HEK293 (cell line): ENCODE measurements around the gene NUP50.

Source experiments
- HOXA7 ChIP-seq: sonication (generic); formaldehyde crosslinking; IDR thresholded peaks from 2 replicates; pipeline ENCODE4 v1.8.1; 2022; ENCODE audit warnings: missing genetic modification reagents, borderline replicate concordance
- HOXD13 ChIP-seq: sonication (generic); formaldehyde crosslinking; IDR thresholded peaks from 2 replicates; pipeline ENCODE4 v1.8.0; 2022; ENCODE audit warnings: missing genetic modification reagents, borderline replicate concordance
- KLF1 ChIP-seq: fragments of 450-650 bp; formaldehyde crosslinking; IDR thresholded peaks from 2 replicates; pipeline ENCODE4 v1.5.1; 2016; ENCODE audit warnings: missing biosample characterization, missing genetic modification characterization
- KLF10 ChIP-seq: fragments of 450-650 bp; IDR thresholded peaks from 2 replicates; pipeline ENCODE4 v1.5.1; 2018; ENCODE audit warnings: missing biosample characterization, mild to moderate bottlenecking, missing genetic modification characterization
- PRDM6 ChIP-seq: fragments of 450-650 bp; formaldehyde crosslinking; IDR thresholded peaks from 2 replicates; pipeline ENCODE4 v1.5.1; 2017; ENCODE audit warnings: missing biosample characterization, missing genetic modification characterization
- SCRT2 ChIP-seq: fragments of 450-650 bp; formaldehyde crosslinking; IDR thresholded peaks from 2 replicates; pipeline ENCODE4 v1.5.1; 2016; ENCODE audit warnings: missing biosample characterization, missing genetic modification characterization
- YY2 ChIP-seq: fragments of 450-650 bp; formaldehyde crosslinking; IDR thresholded peaks from 2 replicates; pipeline ENCODE4 v1.5.1; 2016; ENCODE audit warnings: missing biosample characterization, missing genetic modification characterization
- ZBTB48 ChIP-seq: fragments of 450-650 bp; formaldehyde crosslinking; IDR thresholded peaks from 2 replicates; pipeline ENCODE4 v1.5.1; 2016; ENCODE audit warnings: missing biosample characterization, missing genetic modification characterization
- ZIC2 ChIP-seq: fragments of 450-650 bp; formaldehyde crosslinking; IDR thresholded peaks from 2 replicates; pipeline ENCODE4 v1.5.1; 2016; ENCODE audit warnings: missing biosample characterization, missing genetic modification characterization
- ZNF133 ChIP-seq: fragments of 450-650 bp; formaldehyde crosslinking; IDR thresholded peaks from 2 replicates; pipeline ENCODE4 v1.5.1; 2016; ENCODE audit warnings: missing biosample characterization, missing genetic modification characterization
- ZNF16 ChIP-seq: fragments of 450-650 bp; formaldehyde crosslinking; IDR thresholded peaks from 2 replicates; pipeline ENCODE4 v1.5.1; 2016; ENCODE audit warnings: low read depth, missing biosample characterization, missing genetic modification characterization
- ZNF2 ChIP-seq: fragments of 450-650 bp; formaldehyde crosslinking; IDR thresholded peaks from 2 replicates; pipeline ENCODE4 v1.5.1; 2016; ENCODE audit warnings: missing biosample characterization, missing genetic modification characterization
- ZNF26 ChIP-seq: fragments of 450-650 bp; formaldehyde crosslinking; IDR thresholded peaks from 2 replicates; pipeline ENCODE4 v1.5.1; 2016; ENCODE audit warnings: missing biosample characterization, missing genetic modification characterization
- ZNF324 ChIP-seq: fragments of 450-650 bp; formaldehyde crosslinking; IDR thresholded peaks from 2 replicates; pipeline ENCODE4 v1.5.1; 2016; ENCODE audit warnings: missing biosample characterization, missing genetic modification characterization
- ZNF341 ChIP-seq: fragments of 450-650 bp; formaldehyde crosslinking; IDR thresholded peaks from 2 replicates; pipeline ENCODE4; 2016; ENCODE audit warnings: low read depth, missing biosample characterization, missing genetic modification characterization
- ZNF350 ChIP-seq: fragments of 450-650 bp; formaldehyde crosslinking; IDR thresholded peaks from 2 replicates; pipeline ENCODE4 v1.5.0; 2017; ENCODE audit warnings: missing biosample characterization, mild to moderate bottlenecking, missing genetic modification characterization
- ZNF37A ChIP-seq: fragments of 450-650 bp; IDR thresholded peaks from 2 replicates; pipeline ENCODE4 v1.5.1; 2018; ENCODE audit warnings: missing biosample characterization, missing genetic modification characterization
- ZNF391 ChIP-seq: fragments of 450-650 bp; formaldehyde crosslinking; IDR thresholded peaks from 2 replicates; pipeline ENCODE4 v1.5.1; 2016; ENCODE audit warnings: low read depth, missing biosample characterization, missing genetic modification characterization, borderline replicate concordance
- ZNF394 ChIP-seq: fragments of 450-650 bp; formaldehyde crosslinking; IDR thresholded peaks from 2 replicates; pipeline ENCODE4 v1.5.1; 2016; ENCODE audit warnings: missing biosample characterization, missing genetic modification characterization, mild to moderate bottlenecking, moderate library complexity, borderline replicate concordance
- ZNF404 ChIP-seq: fragments of 450-650 bp; formaldehyde crosslinking; IDR thresholded peaks from 2 replicates; pipeline ENCODE4 v1.5.1; 2017; ENCODE audit warnings: missing biosample characterization, missing genetic modification characterization
- ZNF48 ChIP-seq: fragments of 450-650 bp; formaldehyde crosslinking; IDR thresholded peaks from 2 replicates; pipeline ENCODE4 v1.5.1; 2016; ENCODE audit warnings: missing biosample characterization, missing genetic modification characterization
- ZNF518A ChIP-seq: fragments of 450-650 bp; formaldehyde crosslinking; conservative IDR thresholded peaks from 2 replicates; pipeline ENCODE4 v1.5.1; 2016; ENCODE audit warnings: low read depth, missing biosample characterization, missing genetic modification characterization
- ZNF529 ChIP-seq: fragments of 450-650 bp; formaldehyde crosslinking; IDR thresholded peaks from 2 replicates; pipeline ENCODE4 v1.5.1; 2017; ENCODE audit warnings: missing genetic modification characterization, missing biosample characterization; ENCODE audit not compliant: insufficient replicate concordance
- ZNF549 ChIP-seq: fragments of 450-650 bp; IDR thresholded peaks from 2 replicates; pipeline ENCODE4 v1.5.1; 2018; ENCODE audit warnings: missing biosample characterization, missing genetic modification characterization, mild to moderate bottlenecking, inconsistent platforms, moderate library complexity
- ZNF561 ChIP-seq: fragments of 450-650 bp; IDR thresholded peaks from 2 replicates; pipeline ENCODE4 v1.5.1; 2018; ENCODE audit warnings: missing biosample characterization, missing genetic modification characterization, borderline replicate concordance
- ZNF571 ChIP-seq: fragments of 450-650 bp; formaldehyde crosslinking; IDR thresholded peaks from 2 replicates; pipeline ENCODE4 v1.5.0; 2017; ENCODE audit warnings: missing biosample characterization, missing genetic modification characterization
- ZNF658 ChIP-seq: fragments of 450-650 bp; formaldehyde crosslinking; IDR thresholded peaks from 2 replicates; pipeline ENCODE4; 2016; ENCODE audit warnings: missing biosample characterization, missing genetic modification characterization
- ZNF664 ChIP-seq: fragments of 450-650 bp; formaldehyde crosslinking; IDR thresholded peaks from 2 replicates; pipeline ENCODE4 v1.5.1; 2016; ENCODE audit warnings: missing biosample characterization, missing genetic modification characterization
- ZNF701 ChIP-seq: fragments of 450-650 bp; formaldehyde crosslinking; IDR thresholded peaks from 2 replicates; pipeline ENCODE4 v1.5.1; 2016; ENCODE audit warnings: missing biosample characterization, missing genetic modification characterization
- ZNF704 ChIP-seq: fragments of 450-650 bp; formaldehyde crosslinking; IDR thresholded peaks from 2 replicates; pipeline ENCODE4 v1.5.1; 2016; ENCODE audit warnings: missing biosample characterization, missing genetic modification characterization
- ZNF768 ChIP-seq: fragments of 450-650 bp; formaldehyde crosslinking; IDR thresholded peaks from 2 replicates; pipeline ENCODE4 v1.5.1; 2018; ENCODE audit warnings: missing biosample characterization, mild to moderate bottlenecking, missing genetic modification characterization
- ZSCAN16 ChIP-seq: fragments of 450-650 bp; formaldehyde crosslinking; IDR thresholded peaks from 2 replicates; pipeline ENCODE4 v1.5.1; 2016; ENCODE audit warnings: missing biosample characterization, missing genetic modification characterization

Gene NUP50

GRCh38 chr22:45163451-45164269 is at the start of gene NUP50 (continued):
- TF ChIP-seq ZNF518A (tag by site-specific recombination) (no peak), ZIC2 (tag by site-specific recombination) (peak; percentile 37), ZNF394 (0 out of 2 replicates have a peak, but pooled peaks have one; percentile 15), ZNF664 (tag by site-specific recombination) (no peak), ZNF571 (tag by site-specific recombination) (no peak), SCRT2 (tag by site-specific recombination) (no peak), ZNF529 (tag by site-specific recombination) (no peak), ZBTB48 (tag by site-specific recombination) (peak; percentile 55; the same call in 1 of the 2 replicates), ZNF26 (tag by site-specific recombination) (no peak), ZNF16 (no peak), ZNF37A (tag by site-specific recombination) (no peak), KLF1 (tag by site-specific recombination) (peak; percentile 30), ZSCAN16 (tag by site-specific recombination) (no peak), HOXA7 (CRISPR knock-in tag) (no peak), ZNF768 (tag by site-specific recombination) (no peak), ZNF391 (tag by site-specific recombination) (peak; percentile 53; the same call in 1 of the 2 replicates), YY2 (no peak), ZNF48 (tag by site-specific recombination) (no peak), ZNF2 (tag by site-specific recombination) (peak; percentile 66), ZNF324 (tag by site-specific recombination) (0 out of 2 replicates have a peak, but pooled peaks have one; percentile 20), KLF10 (tag by site-specific recombination) (0 out of 2 replicates have a peak, but pooled peaks have one; percentile 24), ZNF341 (tag by site-specific recombination) (peak; percentile 98), ZNF133 (no peak), ZNF704 (peak; percentile 93), ZNF404 (tag by site-specific recombination) (no peak), ZNF549 (tag by site-specific recombination) (no peak), ZNF561 (tag by site-specific recombination) (no peak), ZNF658 (no peak), ZNF350 (tag by site-specific recombination) (no peak), ZNF701 (tag by site-specific recombination) (no peak), PRDM6 (tag by site-specific recombination) (no peak), HOXD13 (CRISPR knock-in tag) (no peak)
